Measurements from ENCODE around the gene SHQ1.
"Not testable (repeated sequence)": the region's sequence is repeated elsewhere in the genome, so short reads cannot be mapped to it uniquely, and the experiment has no call there.

The SHQ1 gene

GRCh38 chr3:72746430-72747411 lies 101.5 kb downstream of the SHQ1 start:
- DNase-seq = no peak

DNA sequence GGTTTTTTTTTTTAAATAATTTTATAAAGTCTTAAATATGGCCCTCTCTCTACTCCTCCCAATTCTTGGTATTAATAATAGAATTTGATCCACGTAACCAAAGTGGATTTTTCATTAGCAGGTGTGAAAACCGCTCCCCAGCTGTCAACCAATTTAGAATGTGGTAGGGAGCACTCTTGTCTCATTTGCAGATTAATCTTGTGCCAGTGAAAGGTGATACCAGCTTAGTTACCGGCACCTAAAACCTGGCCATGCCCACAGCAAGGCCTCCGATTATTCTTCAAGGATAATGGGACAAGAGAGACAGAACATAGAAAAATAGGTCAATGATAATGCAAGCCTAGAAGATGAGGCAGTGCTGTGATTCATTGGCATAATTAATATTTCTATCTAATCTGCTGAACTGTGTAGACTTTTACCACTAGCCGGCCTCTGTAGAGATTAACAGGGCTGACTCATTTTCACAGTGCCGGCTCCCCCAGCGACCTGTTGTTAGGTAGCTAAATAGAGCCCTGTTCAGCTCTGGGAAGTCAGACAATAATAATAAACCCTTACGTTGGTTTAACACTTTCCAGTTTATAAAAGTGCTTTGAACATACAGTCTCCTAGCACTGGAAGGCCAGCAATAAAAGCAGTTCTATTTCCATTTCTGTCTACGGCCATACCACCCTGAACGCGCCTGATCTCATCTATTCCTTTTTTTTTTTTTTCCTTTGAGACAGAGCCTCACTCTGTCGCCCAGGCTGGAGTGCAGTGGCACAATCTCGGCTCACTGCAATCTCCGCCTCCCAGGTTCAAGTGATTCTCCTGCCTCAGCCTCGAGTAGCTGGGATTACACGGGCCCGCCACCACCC lies 102.9 kb downstream of the SHQ1 start:
- DNase-seq = no peak

DNA sequence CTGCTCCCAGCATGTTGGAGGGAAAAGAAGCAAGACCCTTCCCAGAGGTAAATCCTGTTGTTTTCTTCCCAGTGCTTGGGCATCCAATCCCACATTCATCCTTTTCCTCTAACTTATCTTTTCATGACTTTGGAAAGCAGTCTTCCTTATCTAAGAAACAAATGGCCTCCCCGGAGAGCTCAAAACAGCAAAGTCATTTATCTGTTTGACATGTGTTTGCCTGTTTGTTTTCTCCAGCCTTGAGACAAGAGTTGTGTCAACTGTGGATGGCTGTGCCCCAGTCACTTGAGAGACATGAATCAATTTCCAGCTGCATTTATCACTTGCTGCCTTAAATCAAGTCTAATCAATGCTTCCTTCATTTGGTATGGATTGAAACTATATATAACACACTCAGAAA lies 103.9 kb downstream of the SHQ1 start:
- no peak for DNase-seq

- DNase-seq = no peak
Measured at GRCh38 chr3:72739531-72740466, 108.4 kb downstream of the SHQ1 start.

DNA sequence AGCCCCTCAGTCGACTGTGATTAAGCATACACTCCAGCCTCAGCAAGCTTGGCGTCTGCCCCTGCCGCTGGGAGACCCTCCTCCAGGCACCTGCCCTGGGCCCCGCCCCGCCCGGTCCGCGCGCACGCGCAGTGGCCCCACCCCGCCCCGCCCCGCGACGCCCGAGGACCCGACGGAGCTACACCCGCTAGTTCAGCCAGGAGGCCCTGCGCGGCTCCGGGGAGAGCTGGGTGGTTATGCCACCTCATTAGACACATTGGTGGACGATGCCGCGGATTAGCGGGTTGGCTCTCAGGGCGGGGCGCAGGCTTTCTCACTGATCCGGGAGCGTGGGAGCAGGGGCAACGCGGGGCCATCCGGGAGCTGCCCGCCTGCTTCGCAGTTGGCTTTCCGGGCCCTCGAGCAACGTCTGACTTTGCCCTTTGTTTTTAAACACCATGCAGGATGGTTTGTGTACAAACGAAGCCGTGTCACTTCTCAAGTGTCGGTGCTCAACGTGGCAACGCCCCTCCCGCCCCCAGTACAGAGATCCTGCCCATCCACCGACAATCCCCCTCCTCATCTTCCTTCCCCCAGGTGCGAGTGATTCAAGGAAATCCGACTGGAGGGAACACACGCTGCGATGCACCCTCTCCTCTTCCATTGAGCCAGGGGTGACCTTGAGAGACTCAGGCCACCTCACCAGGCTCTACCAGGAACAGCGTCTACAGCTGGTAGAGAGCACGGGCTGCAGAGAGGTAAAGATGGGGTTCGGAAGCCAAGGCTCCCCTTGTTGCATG lies 109.3 kb downstream of the SHQ1 start:
- peak; percentile 69 for DNase-seq

DNA sequence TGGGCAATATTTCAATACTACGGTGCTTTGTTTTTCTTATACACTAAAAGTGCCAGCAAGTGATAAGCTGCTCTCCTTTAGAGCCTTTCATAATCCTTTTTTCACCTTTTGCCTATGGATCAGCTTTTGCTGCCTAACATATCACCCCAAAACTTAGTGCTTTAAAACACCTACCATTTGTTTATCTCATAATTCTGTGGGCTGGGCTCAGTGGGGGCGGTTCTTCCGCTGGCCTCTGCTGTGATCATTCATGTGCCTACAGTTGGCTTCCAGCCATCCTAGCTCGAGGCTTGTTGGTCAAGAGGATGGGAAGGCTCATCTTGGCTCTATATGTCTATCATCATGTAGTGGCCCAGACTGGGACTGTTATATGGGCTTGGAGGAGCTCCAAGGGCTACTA lies 113.2 kb downstream of the SHQ1 start:
- not testable (repeated sequence) for DNase-seq

DNA sequence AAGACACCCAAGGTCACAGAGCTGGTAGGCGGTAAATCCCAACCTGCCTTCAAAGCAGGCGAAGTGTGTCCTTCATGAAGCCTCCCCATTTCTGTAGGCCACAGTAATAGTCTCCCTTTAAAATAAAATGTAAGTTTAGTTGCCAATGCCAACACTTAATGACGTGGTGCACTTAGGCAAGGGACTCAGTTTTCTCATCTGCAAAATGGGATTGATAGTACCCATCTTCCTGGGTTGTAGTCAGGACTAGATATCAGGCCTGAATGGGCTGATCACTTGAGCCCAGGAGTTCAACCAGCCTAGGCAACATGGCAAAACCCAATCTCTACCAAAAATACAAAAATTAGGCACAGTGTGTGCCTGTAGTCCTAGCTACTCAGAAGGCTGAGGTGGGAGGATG lies 114.6 kb downstream of the SHQ1 start:
- DNase-seq = no peak

- DNase-seq = not testable (repeated sequence)
Measured at GRCh38 chr3:72732666-72733345, 115.4 kb downstream of the SHQ1 start.

- peak; percentile 87 for DNase-seq
Measured at GRCh38 chr3:72728958-72729467, 119.2 kb downstream of the SHQ1 start.

GRCh38 chr3:72728329-72728889 lies 119.8 kb downstream of the SHQ1 start:
- DNase-seq = no peak

GRCh38 chr3:72727726-72728125 lies 120.5 kb downstream of the SHQ1 start:
- DNase-seq = no peak

GRCh38 chr3:72727172-72727571 lies 121.1 kb downstream of the SHQ1 start:
- no peak for DNase-seq

GRCh38 chr3:72725229-72725628 lies 123.0 kb downstream of the SHQ1 start:
- DNase-seq = no peak

- DNase-seq = no peak
Measured at GRCh38 chr3:72724070-72724469, 124.2 kb downstream of the SHQ1 start.

DNA sequence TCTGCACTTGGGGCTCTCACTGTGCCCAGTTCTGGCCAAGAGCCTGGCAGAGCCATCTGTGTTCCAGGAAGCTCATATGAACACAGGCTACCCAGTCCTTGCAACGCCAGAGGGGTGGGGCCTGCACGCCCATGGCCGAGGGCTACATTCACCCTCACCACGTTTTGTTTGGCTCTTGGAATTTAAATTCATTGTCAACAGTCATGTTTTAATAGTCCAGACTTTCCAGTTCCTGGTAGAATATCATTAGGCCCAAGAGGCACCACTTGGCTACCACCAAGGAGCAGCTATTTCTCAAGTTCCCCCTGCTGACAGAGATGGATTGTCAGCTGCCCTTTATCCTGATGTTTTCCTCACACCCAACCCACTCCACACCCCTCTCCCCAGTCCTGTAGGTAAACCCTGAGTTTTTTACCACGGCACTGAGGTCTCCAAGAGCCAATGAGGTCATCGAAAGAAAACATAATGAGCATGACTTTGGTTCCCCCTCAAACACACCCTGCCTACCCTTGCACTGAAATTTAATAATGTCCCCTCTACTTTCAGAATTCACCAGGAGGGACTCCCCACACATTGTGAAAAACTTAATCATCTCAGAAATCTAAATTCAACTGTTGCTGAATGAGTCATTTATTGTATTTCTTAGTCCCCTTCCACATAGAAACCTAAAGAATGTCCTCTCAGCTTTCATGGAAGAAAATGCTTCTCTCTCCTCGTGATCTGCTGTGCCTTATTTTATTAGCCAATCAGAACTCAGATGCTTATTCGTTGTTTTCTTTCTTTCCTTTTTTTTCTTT lies 125.1 kb downstream of the SHQ1 start:
- no peak for DNase-seq

- DNase-seq = no peak
Measured at GRCh38 chr3:72721683-72722381, 126.4 kb downstream of the SHQ1 start.

DNA sequence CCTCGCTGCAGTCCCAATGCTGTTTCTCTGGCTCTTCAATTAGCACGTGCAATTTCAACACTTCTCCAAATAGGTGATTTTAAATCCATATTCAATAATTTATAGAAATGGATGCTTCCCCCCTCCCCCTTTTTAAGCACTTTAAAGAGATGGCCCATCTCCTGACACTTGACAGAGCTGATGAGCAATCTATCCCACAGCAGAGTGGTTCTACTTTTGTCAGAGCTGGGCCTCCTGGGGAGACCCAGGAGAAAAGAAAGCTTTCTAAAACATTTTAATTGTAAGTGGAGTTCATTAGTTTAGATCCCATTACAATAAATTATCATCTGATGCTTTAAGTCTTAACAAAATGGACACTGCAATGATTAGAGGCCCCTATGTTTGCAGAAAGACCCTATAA lies 127.7 kb downstream of the SHQ1 start:
- DNase-seq = no peak

DNA sequence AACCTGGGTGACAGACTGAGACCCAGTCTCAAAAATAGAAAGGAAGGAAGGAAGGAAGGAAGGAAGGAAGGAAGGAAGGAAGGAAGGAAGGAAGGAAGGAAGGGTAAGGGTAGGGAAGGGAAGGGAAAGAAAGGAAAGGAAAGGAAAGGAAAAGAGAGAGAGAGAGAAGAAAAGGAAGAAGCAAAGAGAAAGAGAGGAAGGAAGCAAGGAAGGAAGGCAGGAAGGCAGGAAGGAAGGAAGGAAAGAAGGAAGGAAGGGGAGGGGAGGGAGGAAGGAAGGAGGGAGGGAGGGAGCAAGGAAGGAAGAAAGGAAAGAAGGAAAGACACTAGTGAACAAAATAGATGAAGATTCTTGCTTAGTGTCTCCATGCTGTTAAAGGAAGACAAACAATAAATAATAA lies 129.1 kb downstream of the SHQ1 start:
- DNase-seq = no peak

GRCh38 chr3:72714135-72714534 lies 134.1 kb downstream of the SHQ1 start:
- not testable (repeated sequence) for DNase-seq
